T47D (cell line): ENCODE data around the gene GALNT15.

Experiments
- DNase-seq, 2 experiments: peaks; one replicate each; pipeline versions ENCODE4 v3.0.0 to v3.0.0-alpha.2; 2011 to 2012; ENCODE audit warnings: low read depth in 1 of 2, low spot score in 1 of 2
- JUND ChIP-seq: IDR thresholded peaks from 2 replicates; pipeline ENCODE4 v1.6.1; 2012; ENCODE audit warnings: low read depth
- in situ Hi-C: cut with HindIII; loops from 2 replicates; pipeline ENCODE4 v1.10.0; 2016; ENCODE audit warnings: low sequenced_read_pairs, low pct_unique_long_range_greater_than_20kb

The GALNT15 gene

DNA sequence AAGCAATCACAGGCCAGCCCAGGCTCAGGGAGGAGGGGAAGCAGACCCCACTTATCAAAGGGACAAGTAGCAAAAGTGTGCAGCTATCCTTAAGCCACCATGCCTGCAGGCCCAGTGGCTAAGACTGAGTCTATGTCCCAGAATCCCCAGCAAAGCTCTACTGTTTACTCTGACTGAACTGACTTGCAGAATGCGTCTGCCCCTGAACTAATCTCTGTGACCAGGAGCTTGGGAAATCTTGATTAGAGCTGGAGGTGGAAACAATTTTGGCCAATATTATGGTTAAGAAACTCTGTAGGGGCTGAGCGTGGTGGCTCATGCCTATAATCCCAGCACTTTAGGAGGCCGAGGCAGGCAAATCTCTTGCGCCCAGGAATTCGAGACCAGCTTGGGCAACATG is 67.7 kb downstream of the GALNT15 start:
- no peak for DNase-seq
- no peak for TF ChIP-seq JUND
- in situ Hi-C loops, result no loop called here

GRCh38 chr3:16243706-16244490 is 69.4 kb downstream of the GALNT15 start:
- no peak for DNase-seq
- TF ChIP-seq JUND, result no peak
- in situ Hi-C loops, result no loop called here

DNA sequence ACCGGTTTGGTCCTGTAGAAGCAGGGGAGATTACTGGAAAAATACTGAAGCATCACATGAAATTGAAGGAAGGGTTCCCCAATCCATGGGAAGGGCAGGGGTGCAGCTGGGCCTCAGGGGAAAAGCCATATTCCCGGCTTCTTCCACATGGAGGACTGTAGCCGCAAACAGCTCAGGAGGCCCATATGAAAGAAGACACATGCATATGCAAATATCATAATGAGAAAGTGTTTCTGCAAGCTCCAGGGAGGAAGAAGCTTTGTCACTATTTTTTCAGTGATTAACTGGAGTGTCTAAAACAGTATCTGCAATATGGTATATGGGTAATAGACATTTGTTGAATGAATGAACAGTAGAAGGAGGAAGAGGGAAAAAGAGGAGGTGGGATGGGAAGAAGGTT is 71.1 kb downstream of the GALNT15 start:
- no peak for DNase-seq
- in situ Hi-C loops, result no loop called here
- no peak for TF ChIP-seq JUND

- in situ Hi-C loops, result no loop called here
- peak; percentile 41 to 85 for DNase-seq
- no peak for TF ChIP-seq JUND
Observed at GRCh38 chr3:16247282-16248061, 73.0 kb downstream of the GALNT15 start.

- in situ Hi-C loops, result no loop called here
- DNase-seq, result no peak
- TF ChIP-seq JUND, result no peak
Observed at GRCh38 chr3:16248556-16248955, 74.1 kb downstream of the GALNT15 start.

DNA sequence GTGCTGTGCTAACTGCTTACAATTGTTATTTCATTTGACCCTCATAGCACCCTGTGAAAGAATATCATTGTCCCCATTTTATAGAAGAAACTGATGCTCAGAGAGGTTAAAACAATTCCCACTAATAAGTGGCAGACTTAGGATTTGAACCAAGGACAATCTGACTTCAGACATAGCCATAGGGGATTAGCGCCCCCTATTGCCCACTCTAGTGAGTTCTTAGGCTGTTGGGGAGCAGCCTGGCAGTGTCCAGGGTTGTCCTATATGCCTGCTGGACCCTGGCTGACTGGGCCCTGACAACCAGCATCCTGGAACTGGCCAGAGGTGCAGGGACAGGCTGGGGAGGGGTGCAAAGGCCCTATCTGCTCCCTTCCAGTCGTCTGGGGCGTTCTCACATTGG is 74.9 kb downstream of the GALNT15 start:
- peak in 1 of 2 experiments; percentile 14 for DNase-seq
- no peak for TF ChIP-seq JUND
- in situ Hi-C loops, result no loop called here

GRCh38 chr3:16249886-16250285 is 75.4 kb downstream of the GALNT15 start:
- TF ChIP-seq JUND, result no peak
- in situ Hi-C loops, result no loop called here
- DNase-seq, result no peak

- in situ Hi-C loops, result no loop called here
- no peak for TF ChIP-seq JUND
- no peak for DNase-seq
Observed at GRCh38 chr3:16251316-16252085, 77.0 kb downstream of the GALNT15 start.

DNA sequence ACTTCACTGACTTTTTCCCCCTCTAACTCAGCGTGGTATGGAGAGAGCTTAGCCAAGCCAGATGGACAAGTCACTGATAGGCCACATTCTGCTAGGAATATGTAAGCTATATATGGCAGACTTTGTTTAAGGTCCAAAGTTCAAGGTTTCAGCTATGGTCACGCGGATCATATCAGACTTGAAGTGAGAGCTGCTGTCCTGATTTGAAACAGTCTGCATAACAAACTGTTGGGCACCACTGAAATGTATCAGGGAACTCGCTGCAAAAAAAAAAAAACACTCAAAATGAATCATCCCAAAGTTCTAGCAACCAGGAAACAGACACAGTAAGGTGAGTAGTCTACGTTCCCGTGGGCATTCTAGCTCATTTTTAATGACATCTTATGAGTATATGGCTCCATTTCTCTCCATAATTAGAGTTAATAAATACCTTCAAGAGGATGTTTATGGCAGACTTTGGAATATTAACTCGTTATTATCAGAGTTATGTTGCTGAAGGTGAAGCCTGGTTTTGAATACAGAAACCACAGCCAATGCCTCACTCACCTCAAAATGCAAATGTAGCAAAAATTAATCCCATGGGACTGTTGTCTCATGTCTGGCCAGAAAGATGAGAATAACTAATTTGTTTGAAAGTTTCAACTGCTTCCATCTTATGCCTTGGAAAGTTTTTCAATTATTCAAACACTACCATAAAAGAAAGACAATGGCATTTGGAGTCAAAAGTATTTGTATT is 77.9 kb downstream of the GALNT15 start:
- DNase-seq, result no peak
- TF ChIP-seq JUND, result no peak
- in situ Hi-C loops, result no loop called here

DNA sequence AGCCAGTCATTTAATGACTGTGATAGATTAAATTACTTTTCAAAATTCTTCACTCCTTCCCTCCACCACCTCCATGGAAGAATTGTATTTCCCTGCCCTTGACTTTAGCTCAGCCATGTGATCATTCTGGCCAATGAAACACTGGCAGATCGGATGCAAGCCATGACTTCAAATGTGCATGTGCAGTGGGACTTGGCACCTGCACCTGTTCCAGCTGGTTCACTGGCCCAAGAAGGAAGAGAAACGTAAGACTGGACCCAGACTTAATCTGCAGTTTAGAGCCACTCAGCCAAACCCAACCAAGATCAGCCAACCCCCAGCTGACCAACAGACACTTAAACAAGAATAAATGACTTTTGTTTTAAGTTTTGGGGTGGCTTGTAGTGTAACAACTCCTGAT is 78.5 kb downstream of the GALNT15 start:
- no peak for DNase-seq
- TF ChIP-seq JUND, result no peak
- in situ Hi-C loops, result no loop called here

DNA sequence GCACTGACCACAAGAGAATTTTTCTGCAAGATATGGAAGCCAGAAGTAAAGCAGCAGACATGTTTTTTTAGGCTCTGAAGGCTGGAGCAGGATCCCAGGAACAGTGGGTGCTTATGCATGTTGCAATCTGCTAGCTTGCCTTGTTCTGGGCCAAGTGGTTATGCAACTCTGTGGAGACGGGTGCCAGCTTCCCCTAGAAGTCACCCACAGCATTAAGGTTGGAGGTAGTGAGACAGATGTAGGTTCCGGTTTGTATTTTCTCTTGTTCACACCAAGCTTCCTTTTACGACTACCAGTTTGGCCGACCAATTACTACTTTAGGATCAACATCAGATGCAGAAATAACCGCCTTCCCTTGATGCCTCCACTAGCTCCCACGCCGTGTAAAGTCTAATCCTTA is 79.1 kb downstream of the GALNT15 start:
- no peak for TF ChIP-seq JUND
- in situ Hi-C loops, result no loop called here
- DNase-seq, result no peak

DNA sequence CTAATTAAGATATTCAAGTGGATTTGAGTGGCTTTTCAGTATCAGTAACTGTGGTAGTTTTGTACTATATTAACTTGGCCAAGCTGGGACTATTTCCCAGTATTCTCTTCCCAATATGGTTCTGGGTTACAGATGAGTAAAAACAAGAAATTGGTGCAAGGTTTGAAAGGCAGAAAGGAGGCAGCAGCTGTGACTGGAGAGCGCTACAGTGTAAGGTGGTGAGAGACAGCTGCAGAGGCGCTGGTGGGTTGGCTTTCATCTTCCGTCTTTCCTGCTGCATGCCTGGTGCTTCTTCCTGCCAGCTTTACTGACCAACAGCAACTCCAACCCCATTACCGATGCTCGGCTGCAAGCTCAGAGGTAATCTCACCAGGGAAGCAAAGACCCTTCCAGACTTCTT is 80.4 kb downstream of the GALNT15 start:
- no peak for TF ChIP-seq JUND
- in situ Hi-C loops, result no loop called here
- DNase-seq, result no peak
